Activated CD4-positive, alpha-beta T cell treated with anti-CD3 and anti-CD28 coated beads, Interleukin-2, amount 10 ng/mL, durations not matched to agents 24 days and 14 days (primary cell): Measurements from ENCODE around the gene NKX6-2. TPM values are rescaled to one million over a fixed set of nuclear protein-coding genes. Genes with fewer than 3 reads are reported as not detected.

ENCODE experiments used
- DNase-seq: peaks from one replicate; pipeline ENCODE4 v3.0.0; 2022
- H3K27ac Mint-ChIP-seq: one replicate; pipeline ENCODE4 v1.8.0; 2022; ENCODE audit warnings: mild to moderate bottlenecking, mixed read lengths
- H3K27me3 Mint-ChIP-seq: one replicate; pipeline ENCODE4 v1.8.0; 2022; ENCODE audit warnings: mixed read lengths
- H3K36me3 Mint-ChIP-seq: one replicate; pipeline ENCODE4 v1.8.0; 2022; ENCODE audit warnings: low read depth, mild to moderate bottlenecking, mixed read lengths
- H3K4me1 Mint-ChIP-seq: one replicate; pipeline ENCODE4 v1.8.0; 2021; ENCODE audit warnings: mixed read lengths
- H3K4me3 Mint-ChIP-seq: one replicate; pipeline ENCODE4 v1.8.0; 2022; ENCODE audit warnings: mild to moderate bottlenecking, moderate library complexity, mixed read lengths
- H3K9me3 Mint-ChIP-seq: one replicate; pipeline ENCODE4 v1.8.0; 2021; ENCODE audit warnings: mixed read lengths
- intact Hi-C: fragments of 100-400 bp; cut with micrococcal nuclease; formaldehyde crosslinking; loops from one replicate; pipeline ENCODE4 v1.15.1; 2023
- total RNA-seq: library from RNA; stranded (reverse); gene quantifications from 2 replicates; pipeline ENCODE4 v1.2.3, GENCODE V29; 2022

NKX6-2 gene
- total RNA-seq, 1 donor from 2014 or later, result not detected

DNA sequence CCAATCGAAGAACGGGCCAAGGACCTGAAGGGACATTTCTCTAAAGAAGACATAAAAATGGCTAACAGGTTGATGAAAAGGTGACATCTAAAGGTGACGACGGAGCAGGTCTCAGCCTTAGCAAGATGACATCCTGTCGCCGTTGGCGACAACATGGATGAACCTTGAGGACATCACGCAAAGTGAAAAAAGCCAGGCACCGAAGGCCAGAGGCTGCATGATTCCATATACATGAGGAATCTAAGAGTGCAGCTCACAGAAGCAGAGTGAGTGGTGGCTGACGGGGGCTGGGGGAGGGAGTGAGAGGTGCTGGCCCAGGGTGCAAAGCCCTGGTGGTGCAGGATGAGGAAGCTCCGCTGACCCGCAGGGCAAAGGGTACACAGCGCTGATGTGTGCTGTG is 34.1 kb upstream of the NKX6-2 start:
- H3K27me3 Mint-ChIP-seq, result no peaks in the 10 kb centered on the region
- peaks cover 4% of the 10 kb centered on the region for H3K9me3 Mint-ChIP-seq
- H3K36me3 Mint-ChIP-seq, result no peaks in the 10 kb centered on the region
- H3K27ac Mint-ChIP-seq, result no peak overlapping the region
- DNase-seq, result no peak
- H3K4me3 Mint-ChIP-seq, result no peak overlapping the region
- intact Hi-C loops, result no loop called here
- H3K4me1 Mint-ChIP-seq, result no peaks in the 10 kb centered on the region

DNA sequence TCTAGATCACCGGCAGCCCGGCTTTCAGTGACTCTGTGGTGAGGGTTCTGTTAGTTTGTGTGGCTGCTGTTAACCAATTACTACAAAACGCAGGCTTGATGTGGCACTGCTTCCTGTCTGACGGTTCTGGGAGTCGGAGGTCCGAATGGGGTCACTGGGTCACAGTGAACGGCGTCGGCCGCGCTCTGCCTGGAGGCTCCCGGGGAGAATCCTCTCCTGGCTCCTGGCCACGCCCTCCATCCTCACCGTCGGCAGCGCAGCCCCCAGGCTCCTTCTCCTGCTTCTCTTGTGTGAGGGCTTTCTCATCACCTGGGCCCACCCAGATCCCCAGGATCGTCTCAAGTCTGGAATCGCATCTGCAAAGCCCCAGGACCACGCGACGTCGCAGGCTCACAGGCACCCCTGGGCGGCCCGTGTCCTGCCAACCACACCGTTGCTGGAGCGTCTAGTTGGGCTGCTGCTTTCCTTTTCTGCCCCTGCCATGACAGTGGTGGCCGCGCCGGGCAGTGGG is 31.8 kb upstream of the NKX6-2 start:
- Mint-ChIP-seq H3K27me3 (no peaks in the 10 kb centered on the region), H3K4me3 (no peak overlapping the region), H3K9me3 (peaks cover 4% of the 10 kb centered on the region), H3K27ac (no peak overlapping the region), H3K36me3 (no peaks in the 10 kb centered on the region), H3K4me1 (no peaks in the 10 kb centered on the region)
- DNase-seq, result no peak
- intact Hi-C loops, result no loop called here

DNA sequence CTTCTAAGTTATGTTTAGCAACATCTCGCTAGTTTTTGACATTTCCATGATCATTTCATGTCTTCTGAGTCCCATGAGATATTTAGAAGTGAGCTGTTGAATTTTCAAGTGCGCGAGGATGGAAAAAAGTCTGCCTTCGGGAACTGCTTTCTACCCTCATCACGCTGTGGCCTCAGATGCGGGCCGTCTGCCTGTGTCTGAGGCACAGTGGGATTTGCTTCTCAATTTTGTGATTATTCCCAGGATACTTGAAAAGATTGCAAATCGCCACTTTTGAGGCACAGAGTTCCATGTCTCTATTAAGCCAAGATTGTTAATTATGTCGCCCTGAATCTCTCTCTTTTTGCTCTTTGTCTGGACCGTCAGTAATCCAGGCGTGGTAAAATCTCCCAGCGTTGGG is 30.8 kb upstream of the NKX6-2 start:
- Mint-ChIP-seq H3K4me1 (no peaks in the 10 kb centered on the region), H3K27me3 (no peaks in the 10 kb centered on the region), H3K27ac (no peak overlapping the region), H3K9me3 (peaks cover 4% of the 10 kb centered on the region), H3K4me3 (no peak overlapping the region), H3K36me3 (no peaks in the 10 kb centered on the region)
- intact Hi-C loops, result no loop called here
- no peak for DNase-seq

DNA sequence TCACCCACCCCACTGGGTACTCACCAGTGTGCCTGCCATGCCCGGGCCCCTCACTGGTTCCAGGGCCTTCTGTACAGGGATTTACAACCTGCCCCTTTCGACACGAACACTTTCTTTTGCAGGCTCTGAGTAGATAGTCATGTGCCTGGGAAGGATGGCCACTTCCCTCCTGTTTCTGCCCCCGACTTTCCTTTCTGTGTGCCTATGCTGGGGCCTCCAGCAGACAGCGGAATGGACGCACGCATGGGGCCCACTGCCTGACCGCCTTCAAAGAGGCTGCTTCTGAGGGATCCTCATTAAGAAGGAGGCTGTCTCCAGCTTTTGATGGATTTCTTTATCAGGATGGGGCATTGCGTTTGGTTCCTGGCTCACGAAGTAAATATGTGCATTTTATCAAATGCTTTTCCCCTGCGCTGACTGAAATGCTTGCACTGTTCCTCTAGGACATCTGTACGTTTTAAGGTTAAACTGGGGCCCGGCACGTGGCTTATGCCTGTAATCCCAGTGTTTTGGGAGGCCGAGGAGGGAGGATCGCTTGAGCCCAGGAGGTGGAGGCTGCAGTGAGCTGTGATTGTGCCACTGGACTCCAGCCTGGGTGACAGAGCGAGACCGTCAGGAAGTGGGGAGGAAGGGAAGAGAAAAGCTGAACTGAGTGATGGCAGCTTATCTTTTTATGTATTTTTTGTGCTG is 29.4 kb upstream of the NKX6-2 start:
- Mint-ChIP-seq H3K36me3 (no peaks in the 10 kb centered on the region), H3K9me3 (peaks cover 4% of the 10 kb centered on the region), H3K27ac (no peak overlapping the region), H3K4me3 (no peak overlapping the region), H3K4me1 (no peaks in the 10 kb centered on the region), H3K27me3 (no peaks in the 10 kb centered on the region)
- no peak for DNase-seq
- intact Hi-C loops, result no loop called here

DNA sequence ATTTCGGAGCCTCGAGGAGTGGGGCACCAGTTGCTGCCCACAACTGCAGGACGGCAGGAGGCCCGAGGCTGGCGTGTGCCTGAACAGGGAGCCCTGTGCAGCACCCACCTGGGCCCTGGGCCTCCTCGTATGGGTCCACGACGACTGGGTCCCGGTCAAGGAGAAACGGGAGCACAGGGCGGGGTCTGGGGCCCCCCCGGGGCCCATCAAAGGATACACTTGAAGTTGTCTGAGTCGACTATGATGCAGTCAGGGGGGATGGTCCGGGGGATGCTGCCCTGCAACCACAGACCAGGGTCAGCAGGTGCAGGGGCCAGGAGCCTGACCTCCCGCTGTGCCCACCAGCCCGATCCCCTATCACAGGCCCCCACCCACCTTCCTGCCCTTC is 28.5 kb upstream of the NKX6-2 start:
- Mint-ChIP-seq H3K27me3 (no peaks in the 10 kb centered on the region), H3K4me3 (no peak overlapping the region), H3K27ac (no peak overlapping the region), H3K4me1 (no peaks in the 10 kb centered on the region), H3K36me3 (no peaks in the 10 kb centered on the region), H3K9me3 (no peaks in the 10 kb centered on the region)
- intact Hi-C loops, result no loop called here
- DNase-seq, result no peak

GRCh38 chr10:132813560-132814468 is 27.9 kb upstream of the NKX6-2 start:
- intact Hi-C loops, result no loop called here
- Mint-ChIP-seq H3K9me3 (no peaks in the 10 kb centered on the region), H3K4me1 (no peaks in the 10 kb centered on the region), H3K27me3 (no peaks in the 10 kb centered on the region), H3K36me3 (no peaks in the 10 kb centered on the region), H3K4me3 (no peak overlapping the region), H3K27ac (no peak overlapping the region)
- no peak for DNase-seq

DNA sequence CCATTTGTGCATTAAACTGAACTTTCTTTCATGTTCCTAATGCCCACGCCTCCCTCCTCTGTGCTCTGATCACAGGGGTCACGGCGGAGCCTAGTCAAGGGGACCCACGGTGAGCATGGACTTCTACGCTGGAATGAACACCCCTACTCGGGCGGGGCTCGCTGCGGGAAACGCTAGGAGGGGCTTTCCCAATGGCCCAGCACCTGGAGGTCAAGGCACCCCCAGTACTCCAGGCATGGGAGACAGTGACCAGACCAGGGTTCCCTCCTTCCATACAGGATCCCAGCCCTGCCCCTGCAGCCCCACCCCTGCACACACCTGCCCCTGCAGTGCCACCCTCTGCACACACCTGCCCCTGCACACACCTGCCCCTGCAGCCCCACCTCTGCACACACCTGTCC is 27.1 kb upstream of the NKX6-2 start:
- Mint-ChIP-seq H3K27me3 (no peaks in the 10 kb centered on the region), H3K4me3 (no peak overlapping the region), H3K36me3 (no peaks in the 10 kb centered on the region), H3K4me1 (no peaks in the 10 kb centered on the region), H3K9me3 (no peaks in the 10 kb centered on the region), H3K27ac (no peak overlapping the region)
- no peak for DNase-seq
- intact Hi-C loops, result no loop called here

- DNase-seq, result no peak
- H3K4me3 Mint-ChIP-seq, result no peak overlapping the region
- H3K4me1 Mint-ChIP-seq, result no peaks in the 10 kb centered on the region
- no peaks in the 10 kb centered on the region for H3K27me3 Mint-ChIP-seq
- H3K9me3 Mint-ChIP-seq, result no peaks in the 10 kb centered on the region
- H3K36me3 Mint-ChIP-seq, result no peaks in the 10 kb centered on the region
- intact Hi-C loops, result no loop called here
- no peak overlapping the region for H3K27ac Mint-ChIP-seq
These were observed 26.6 kb upstream of the NKX6-2 start for GRCh38 chr10:132812520-132812919.

- H3K9me3 Mint-ChIP-seq, result no peaks in the 10 kb centered on the region
- H3K27me3 Mint-ChIP-seq, result no peaks in the 10 kb centered on the region
- intact Hi-C loops, result no loop called here
- no peak for DNase-seq
- H3K27ac Mint-ChIP-seq, result no peak overlapping the region
- no peaks in the 10 kb centered on the region for H3K4me1 Mint-ChIP-seq
- H3K4me3 Mint-ChIP-seq, result no peak overlapping the region
- H3K36me3 Mint-ChIP-seq, result no peaks in the 10 kb centered on the region
These were observed 26.0 kb upstream of the NKX6-2 start for GRCh38 chr10:132811891-132812481.

DNA sequence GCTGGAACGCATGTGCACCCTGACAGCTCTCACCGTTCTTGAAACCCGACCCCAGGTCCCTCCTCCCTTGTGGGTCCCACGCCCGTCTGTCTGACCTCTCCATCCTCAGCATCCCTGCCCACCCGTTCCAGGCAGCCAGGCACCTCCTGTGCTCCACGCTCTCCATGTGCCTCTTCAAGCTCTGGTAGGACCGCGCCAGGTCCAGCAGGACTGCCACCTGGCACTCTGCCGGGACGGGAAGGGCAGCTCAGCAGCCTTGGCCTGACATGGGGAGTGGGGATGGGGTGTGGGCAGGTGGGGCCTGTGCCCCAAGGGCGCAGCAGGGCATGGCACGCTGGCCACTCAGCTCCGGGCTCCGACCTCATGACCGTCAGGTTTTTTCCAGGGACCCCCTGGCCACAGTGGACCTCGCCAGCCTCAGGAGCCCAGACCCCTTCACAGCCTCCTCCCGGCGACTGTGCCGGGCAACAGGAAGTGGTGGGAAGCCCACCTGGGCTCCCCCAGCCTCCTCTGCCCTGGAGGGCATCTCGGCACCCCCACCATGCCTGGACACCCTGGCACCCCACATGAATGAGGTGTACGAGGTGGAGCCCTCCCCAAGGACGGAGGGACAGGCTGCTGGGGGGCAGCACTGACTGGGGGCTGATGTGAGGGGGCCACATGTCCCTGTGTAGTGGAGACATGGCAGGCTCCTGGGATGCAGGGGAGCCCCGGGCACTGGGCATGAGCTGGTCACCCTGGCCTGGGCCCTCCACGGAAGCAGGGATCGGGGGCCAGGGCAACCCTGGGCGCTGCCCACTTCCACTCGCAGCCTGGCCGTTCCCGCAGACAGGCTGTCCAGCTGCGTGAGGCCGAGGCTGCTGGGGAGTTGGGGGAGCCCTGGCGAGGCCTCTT is 25.1 kb upstream of the NKX6-2 start:
- intact Hi-C loops, result no loop called here
- no peaks in the 10 kb centered on the region for H3K36me3 Mint-ChIP-seq
- H3K4me3 Mint-ChIP-seq, result no peak overlapping the region
- H3K27me3 Mint-ChIP-seq, result no peaks in the 10 kb centered on the region
- H3K9me3 Mint-ChIP-seq, result no peaks in the 10 kb centered on the region
- H3K4me1 Mint-ChIP-seq, result no peaks in the 10 kb centered on the region
- peak; percentile 49 for DNase-seq
- H3K27ac Mint-ChIP-seq, result no peak overlapping the region

DNA sequence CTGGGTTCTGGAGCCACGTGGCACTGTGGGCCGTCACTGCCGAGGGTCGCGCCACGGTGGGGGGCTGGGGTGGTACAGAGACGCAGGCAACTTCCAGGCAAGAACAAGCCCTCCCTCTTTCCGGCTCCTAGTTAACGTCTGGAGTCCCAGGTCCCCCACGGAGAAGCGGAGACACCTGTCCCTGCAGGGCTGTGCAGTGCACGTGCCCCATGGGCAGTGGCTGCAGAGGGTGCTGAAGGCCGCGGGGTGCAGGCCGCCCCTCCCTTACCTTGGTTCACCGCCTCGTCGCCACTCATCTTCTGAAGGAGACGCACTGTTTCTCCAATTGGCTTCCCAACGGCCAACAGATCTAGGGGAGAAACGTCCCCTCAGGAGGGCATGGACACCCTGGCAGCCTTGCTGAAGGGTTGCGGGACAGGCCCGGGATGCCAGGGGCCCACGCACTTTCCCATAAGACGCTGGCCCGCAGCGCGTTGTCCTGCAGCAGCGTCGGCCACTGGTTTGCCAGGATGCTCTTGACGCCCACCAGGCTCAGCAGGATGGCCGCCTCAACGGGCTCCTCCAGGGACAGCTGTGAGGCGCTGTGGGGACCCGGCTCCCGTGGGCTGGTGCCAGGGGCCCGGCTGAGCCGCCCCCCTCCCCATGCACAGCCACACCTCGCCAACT is 24.3 kb upstream of the NKX6-2 start:
- Mint-ChIP-seq H3K36me3 (no peaks in the 10 kb centered on the region), H3K9me3 (no peaks in the 10 kb centered on the region), H3K4me3 (no peak overlapping the region), H3K27me3 (no peaks in the 10 kb centered on the region), H3K4me1 (no peaks in the 10 kb centered on the region), H3K27ac (no peak overlapping the region)
- intact Hi-C loops, result no loop called here
- no peak for DNase-seq

DNA sequence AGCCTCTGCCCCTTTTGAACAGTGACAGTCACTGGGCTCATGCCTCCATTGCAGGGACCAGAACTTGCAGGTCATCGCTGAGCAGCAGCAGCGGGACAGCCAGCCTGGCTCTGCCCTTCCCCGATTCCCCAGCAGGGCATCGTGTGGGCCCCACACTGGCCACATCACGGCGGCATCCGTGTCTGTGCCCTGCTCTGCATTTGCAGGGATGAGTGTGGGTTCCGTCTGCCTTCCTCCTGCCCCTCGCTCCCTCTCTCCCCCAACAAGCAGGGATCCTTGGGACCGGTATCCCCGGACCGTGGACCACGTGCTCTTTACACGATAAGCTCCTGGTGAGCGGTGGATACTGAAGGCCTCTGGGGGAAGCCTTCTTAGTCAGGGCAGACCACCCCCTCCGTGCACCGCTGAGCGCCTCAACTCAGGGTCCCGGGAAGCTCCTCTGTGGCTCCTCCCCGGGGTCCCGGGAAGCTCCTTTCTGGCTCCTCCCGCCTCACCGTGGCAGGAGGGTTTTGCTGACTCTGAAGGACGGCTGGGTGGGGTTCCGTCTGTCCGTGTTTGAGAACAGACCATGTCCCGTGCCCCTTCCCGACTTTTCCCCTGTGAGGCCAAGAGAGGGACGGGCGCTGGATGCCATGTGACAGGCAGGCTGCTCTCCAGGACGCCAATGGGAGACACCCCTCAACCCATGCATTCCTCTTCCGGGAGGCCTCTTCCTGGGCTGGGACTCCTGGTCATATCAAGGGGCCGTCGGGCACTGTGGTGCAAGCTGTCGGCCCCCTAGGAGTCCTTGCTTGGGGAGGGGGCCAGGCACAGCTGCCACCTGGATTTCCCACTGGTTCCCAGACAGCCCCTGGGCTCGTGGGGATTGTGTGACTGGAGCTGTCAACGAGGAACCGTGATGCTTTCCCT is 23.5 kb upstream of the NKX6-2 start:
- no peaks in the 10 kb centered on the region for H3K36me3 Mint-ChIP-seq
- no peak overlapping the region for H3K4me3 Mint-ChIP-seq
- intact Hi-C loops, result no loop called here
- H3K27ac Mint-ChIP-seq, result no peak overlapping the region
- H3K9me3 Mint-ChIP-seq, result no peaks in the 10 kb centered on the region
- H3K4me1 Mint-ChIP-seq, result no peaks in the 10 kb centered on the region
- no peak for DNase-seq
- no peaks in the 10 kb centered on the region for H3K27me3 Mint-ChIP-seq
